K562 (cell line): ENCODE measurements around the gene BCHE. TPM values are rescaled to one million over a fixed set of nuclear protein-coding genes. Genes with fewer than 3 reads are reported as not detected.

Experiments used
- ATAC-seq: fragments of 200-7000 bp; cut with Tn5 transposase; 3 replicates; pipeline ENCODE4 v1.9.1; 2020; ENCODE audit warnings: moderate library complexity
- BruUV-seq: library from RNA; stranded (reverse); fragments of 400-500 nt; replicated peaks from 2 replicates; lab custom pipeline; 2021; lab: Mats Ljungman, UMichigan
- CTCF ChIA-PET: fragments of 300-600 bp; formaldehyde crosslinking; extraction: SDS; loops from one replicate; lab custom pipeline; 2021; ENCODE audit warnings: low intra/inter-chr PET ratio; lab: Yijun Ruan, JAX
- POLR2A ChIA-PET: fragments of 300-600, 350-650 bp; sonication (Branson Sonifier 250); formaldehyde crosslinking; extraction: SDS; loops from one replicate; lab custom pipeline; 2021; ENCODE audit warnings: antibody characterized with exemption, inconsistent platforms; lab: Yijun Ruan, JAX
- DNase-seq, 4 experiments: peaks; one replicate each; pipeline versions ENCODE4 v3.0.0 to v3.0.0-alpha.2; 2011 to 2018; ENCODE audit warnings: low spot score in 3 of 4, mixed read lengths in 3 of 4; ENCODE audit errors: extremely low read depth in 1 of 4
- FAIRE-seq: peaks from 2 replicates; lab custom pipeline; 2011; peaks lifted over from hg19 to GRCh38; lab: Jason Lieb, UNC
- H2AFZ ChIP-seq: 2 replicates; pipeline ENCODE4 v1.6.0; 2011; ENCODE audit warnings: low read depth, low read length, control low read depth, inconsistent platforms
- H3K27ac ChIP-seq: fragments of 200-600 bp; 3 replicates; pipeline ENCODE4 v1.8.0; 2011; ENCODE audit warnings: low read depth, mild to moderate bottlenecking, control low read depth, inconsistent platforms, low read length, moderate library complexity, mixed read lengths; ENCODE audit errors: extremely low read depth
- H3K27me3 ChIP-seq, 2 experiments: fragments of 300-600 bp in 1 of 2; 2 replicates in 1 of 2; 3 replicates in 1 of 2; pipeline versions ENCODE4 v1.6.0 to v1.8.0; 2011; ENCODE audit warnings: inconsistent platforms in 2 of 2, low read length in 2 of 2, mild to moderate bottlenecking in 1 of 2, mixed read lengths in 1 of 2, moderate library complexity in 1 of 2; ENCODE audit not compliant: control insufficient read depth in 2 of 2, insufficient read depth in 2 of 2
- H3K36me3 ChIP-seq: fragments of 300-600 bp; 3 replicates; pipeline ENCODE4 v1.8.0; 2011; ENCODE audit warnings: mild to moderate bottlenecking, low read length, inconsistent platforms; ENCODE audit not compliant: control insufficient read depth, insufficient read depth
- H3K4me1 ChIP-seq, 2 experiments: fragments of 200-600 bp in 1 of 2; replicated peaks in 1 of 2; 2 replicates in 1 of 2; 3 replicates in 1 of 2; pipeline versions ENCODE4 v1.5.1 to v1.8.0; 2011; ENCODE audit warnings: inconsistent platforms in 2 of 2, low read length in 2 of 2, mild to moderate bottlenecking in 1 of 2, mixed read lengths in 1 of 2, moderate library complexity in 1 of 2; ENCODE audit not compliant: control insufficient read depth in 2 of 2, insufficient read depth in 2 of 2
- H3K4me2 ChIP-seq: 2 replicates; pipeline ENCODE4 v1.6.1; 2011; ENCODE audit warnings: low read length, control low read depth, inconsistent platforms, mixed read lengths; ENCODE audit not compliant: insufficient read depth
- H3K4me3 ChIP-seq: fragments of 200-600 bp; sonication (generic), shearing (Covaris generic); 2 replicates; pipeline ENCODE4 v1.5.1; 2016; ENCODE audit warnings: control low read depth, inconsistent platforms
- H3K79me2 ChIP-seq: fragments of 200-600 bp; 3 replicates; pipeline ENCODE4 v1.8.0; 2011; ENCODE audit warnings: low read length, inconsistent platforms; ENCODE audit not compliant: control insufficient read depth, insufficient read depth
- H3K9ac ChIP-seq, 2 experiments: 2 replicates each; pipeline versions ENCODE4 v1.6.0 to v1.6.1; 2011; ENCODE audit warnings: low read depth in 2 of 2, low read length in 2 of 2, control low read depth in 1 of 2, inconsistent platforms in 1 of 2, mild to moderate bottlenecking in 1 of 2, mixed read lengths in 1 of 2; ENCODE audit not compliant: insufficient read depth in 1 of 2
- H3K9me1 ChIP-seq: one replicate; pipeline ENCODE4 v1.6.0; 2011; ENCODE audit warnings: inconsistent platforms, mild to moderate bottlenecking, low read length, moderate library complexity; ENCODE audit not compliant: control insufficient read depth, insufficient read depth
- H3K9me3 ChIP-seq: replicated peaks from 2 replicates; pipeline ENCODE4 v1.5.1; 2011; ENCODE audit warnings: low read depth, low read length, inconsistent platforms; ENCODE audit not compliant: control insufficient read depth, insufficient read depth
- H4K20me1 ChIP-seq: replicated peaks from 2 replicates; pipeline ENCODE4 v1.6.1; 2011; ENCODE audit warnings: low read length, inconsistent platforms, mixed read lengths; ENCODE audit not compliant: control insufficient read depth, insufficient read depth
- CEBPG ChIP-seq, 3 experiments: fragments of 200-800 bp in 1 of 3; sonication (Bioruptor generic) in 1 of 3; sonication (generic) in 1 of 3; formaldehyde crosslinking in 1 of 3; IDR thresholded peaks in 2 of 3; conservative IDR thresholded peaks in 1 of 3; 2 replicates each; pipeline versions ENCODE4 v1.6.1 to v1.8.0; 2016 to 2022; ENCODE audit warnings: missing compliant biosample characterization in 2 of 3, missing genetic modification characterization in 2 of 3, mild to moderate bottlenecking in 1 of 3, missing genetic modification reagents in 1 of 3
- KLF1 ChIP-seq: fragments of 450-650 bp; IDR thresholded peaks from 2 replicates; pipeline ENCODE4 v1.6.1; 2016; ENCODE audit warnings: missing genetic modification characterization, missing compliant biosample characterization
- PHF8 ChIP-seq: fragments of 200-600 bp; sonication (generic); IDR thresholded peaks from 2 replicates; pipeline ENCODE4 v1.6.1; 2012; ENCODE audit warnings: mixed run types, mild to moderate bottlenecking, inconsistent platforms, low read length, moderate library complexity, borderline replicate concordance
- REST ChIP-seq, 2 experiments: fragments of 450-650 bp; formaldehyde crosslinking in 1 of 2; IDR thresholded peaks; 2 replicates each; pipeline versions ENCODE4 v1.4.0 to v1.6.1; 2014 to 2020; ENCODE audit warnings: mild to moderate bottlenecking in 2 of 2, borderline replicate concordance in 1 of 2, low read depth in 1 of 2
- TAF1 ChIP-seq: IDR thresholded peaks from 2 replicates; pipeline ENCODE4 v1.6.1; 2011; ENCODE audit warnings: mild to moderate bottlenecking, low read length, moderate library complexity; ENCODE audit not compliant: insufficient read depth, control insufficient read depth, severe bottlenecking; ENCODE audit errors: extremely low read depth
- WGBS: fragments of 100-300 bp; shearing (Covaris generic); methylation state at CpG from one replicate; pipeline ENCODE4 v1.1.6; 2016; ENCODE audit warnings: low coverage, mixed read lengths; ENCODE audit not compliant: insufficient coverage; ENCODE audit errors: missing lambda C conversion rate; 5-methylcytosine and 5-hydroxymethylcytosine counted together
- in situ Hi-C: fragments of 300-500 bp; cut with MboI; formaldehyde crosslinking; loops from 4 replicates; pipeline ENCODE4 v1.15.0; 2018; ENCODE audit warnings: inconsistent platforms, mixed read lengths
- intact Hi-C: fragments of 100-400 bp; cut with micrococcal nuclease; formaldehyde crosslinking; loops from 2 replicates; pipeline ENCODE4 v1.14.2; 2022
- polyA plus RNA-seq, 8 experiments: library from polyadenylated mRNA; depleted of rRNA in 4 of 8; stranded (reverse) in 5 of 8; unstranded in 3 of 8; fragments of >200 nt; fragmentation: Nextera tagmentation in 2 of 8; fragmentation: Illumina TruSeq in 1 of 8; extraction: Ambion mirVana in 2 of 8; extraction: Trizol in 1 of 8; gene quantifications; 2 replicates each; pipeline versions ENCODE4 v1.2.1 to v1.2.3, GENCODE V29; 2011 to 2014; ENCODE audit warnings: inconsistent platforms in 1 of 8, missing spikeins in 1 of 8
- total RNA-seq, 7 experiments: library from RNA; depleted of rRNA in 6 of 7; stranded (reverse); fragments of >200 nt in 6 of 7; fragmentation: Illumina TruSeq in 2 of 7; extraction: Trizol in 2 of 7; gene quantifications; 2 replicates each; pipeline versions ENCODE4 v1.2.1 to v1.2.3, GENCODE V29; 2011 to 2021; ENCODE audit warnings: low replicate concordance in 1 of 7

The BCHE gene
- total and polyA plus RNA-seq, 9 of the 15 experiments (the other 6 are each of a cell fraction or from before 2014, with no cell fraction given): 0.09 to 0.24 (median 0.12) TPM; not detected in 2

DNA sequence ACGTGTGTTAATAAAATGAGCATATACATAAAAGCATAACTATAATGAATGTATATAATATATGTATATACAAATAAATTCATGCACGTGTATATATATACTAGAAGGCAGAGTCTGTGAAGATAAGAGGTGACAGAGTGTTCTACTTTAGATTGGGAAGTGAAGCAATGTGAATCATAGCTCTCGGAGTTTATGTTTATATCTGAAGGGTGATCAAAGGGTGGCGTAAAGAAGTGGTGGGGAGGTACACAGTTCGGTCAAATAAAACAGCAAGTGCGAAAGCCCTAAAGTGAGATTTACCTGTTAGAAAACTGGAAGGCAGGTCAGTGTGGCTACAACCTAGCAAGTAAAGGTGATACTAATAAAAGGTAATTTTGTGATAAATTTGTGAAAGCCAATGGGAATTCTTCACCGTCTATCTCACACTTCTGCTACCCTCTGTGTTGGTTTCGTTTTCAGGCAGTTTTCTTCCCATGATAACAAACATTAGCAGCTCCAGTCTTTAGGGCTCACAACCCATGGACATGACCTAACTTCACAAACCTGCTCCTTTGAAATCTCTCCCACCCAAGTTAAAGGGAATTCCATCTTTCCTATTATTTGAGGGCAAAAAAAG is 46.7 kb upstream of the BCHE start:
- in situ Hi-C loops (no loop called here), intact Hi-C loops (no loop called here)
- H3K27me3 ChIP-seq: no peaks in the 10 kb centered on the region
- POLR2A ChIA-PET: interaction anchor here (0.8 kb wide), 1 partner anchor 552 kb away, joined by 4 read pairs; no protein-coding TSS in a partner anchor
- no peaks in the 10 kb centered on the region for H3K9me3 ChIP-seq
- H3K4me3 ChIP-seq: 0 out of 2 replicates have a peak overlapping the region, but pooled peaks have one; percentile 20
- H3K4me1 ChIP-seq: no peaks in the 10 kb centered on the region
- H3K27ac ChIP-seq: no peak overlapping the region
- no peaks in the 10 kb centered on the region for H4K20me1 ChIP-seq
- H2AFZ ChIP-seq: peak overlapping the region; percentile 54; the same call in 1 of the 2 replicates
- no TSS peak for BruUV-seq
- ATAC-seq (peak; percentile 36; the same call in 1 of the 3 replicates), DNase-seq (no peak), FAIRE-seq (no peak)
- H3K9me1 ChIP-seq: no peaks in the 10 kb centered on the region
- CTCF ChIA-PET: no interaction called here
- no peak overlapping the region for H3K9ac ChIP-seq
- WGBS: 0% methylated on average over 8 of the region's 8 CpGs
- H3K79me2 ChIP-seq: no peaks in the 10 kb centered on the region
- H3K36me3 ChIP-seq: no peaks in the 10 kb centered on the region
- H3K4me2 ChIP-seq: peak overlapping the region; percentile 35
- TF ChIP-seq PHF8: 0 out of 2 replicates have a peak, but pooled peaks have one; percentile 15
- no peak for TF ChIP-seq KLF1
- TF ChIP-seq, all 486 proteins: peak for 1

DNA sequence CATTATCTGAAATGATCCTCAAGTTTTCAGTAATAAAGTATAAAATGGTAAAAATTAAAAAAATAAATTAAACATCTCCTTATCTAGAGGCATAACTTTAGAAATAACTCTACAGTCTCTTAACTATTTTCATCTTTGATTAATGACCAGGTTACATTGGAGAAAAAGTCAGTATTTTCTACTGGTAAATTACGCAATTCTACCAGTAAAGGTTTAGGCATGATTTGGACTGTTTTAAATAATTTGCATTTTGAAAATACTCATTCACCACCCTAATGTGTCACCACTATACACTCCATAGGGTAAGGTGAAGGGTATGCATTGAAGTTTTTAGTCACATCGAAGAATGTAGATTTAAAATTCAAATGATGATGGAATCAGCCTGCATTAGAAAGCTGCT is 45.9 kb upstream of the BCHE start:
- in situ Hi-C loops: no loop called here
- Histone ChIP-seq H3K9me1 (no peaks in the 10 kb centered on the region), H3K9ac (no peak overlapping the region), H3K4me1 (no peaks in the 10 kb centered on the region), H3K36me3 (no peaks in the 10 kb centered on the region), H3K9me3 (no peaks in the 10 kb centered on the region), H4K20me1 (no peaks in the 10 kb centered on the region), H3K27ac (no peak overlapping the region), H2AFZ (no peak overlapping the region), H3K27me3 (no peaks in the 10 kb centered on the region), H3K4me2 (no peak overlapping the region), H3K79me2 (no peaks in the 10 kb centered on the region), H3K4me3 (no peak overlapping the region)
- DNase-seq (no peak), FAIRE-seq (no peak), ATAC-seq (no peak)
- 13% methylated on average over 2 of the region's 2 CpGs for WGBS
- CTCF ChIA-PET: no interaction called here
- no TSS peak for BruUV-seq
- POLR2A ChIA-PET: no interaction called here
- no peak for TF ChIP-seq REST (IDR thresholded peaks at IDR 0.05; ENCODE audit: borderline replicate concordance)
- TF ChIP-seq REST (CRISPR knock-in tag; IDR thresholded peaks at IDR 0.05; ENCODE audit: low read depth): no peak
- TF ChIP-seq CEBPG (CRISPR knock-in tag; IDR thresholded peaks at IDR 0.05): no peak
- TF ChIP-seq CEBPG (tag; conservative IDR thresholded peaks at IDR 0.05 in 1 of 2, IDR thresholded peaks at IDR 0.05 in 1 of 2): 0 out of 4 replicates have a peak, but pooled peaks of 1 of the 2 experiments have one; percentile 27
- no peak for TF ChIP-seq TAF1
- intact Hi-C loops: no loop called here
